Muscle of leg (tissue), 16 donors: ENCODE data around the gene GNL1. TPM values are rescaled to one million over a fixed set of nuclear protein-coding genes. Genes with fewer than 3 reads are reported as not detected.

ENCODE experiments used
- DNase-seq: peaks from one replicate; pipeline ENCODE4 v3.0.0; 2013
- H3K27ac ChIP-seq: one replicate; pipeline ENCODE4 v1.5.1; 2013; ENCODE audit warnings: mild to moderate bottlenecking, low read length, control low read depth
- H3K27me3 ChIP-seq: one replicate; pipeline ENCODE4 v1.6.1; 2013; ENCODE audit warnings: low read length; ENCODE audit not compliant: control insufficient read depth, insufficient read depth
- H3K36me3 ChIP-seq: one replicate; pipeline ENCODE4 v1.6.1; 2013; ENCODE audit warnings: low read length; ENCODE audit not compliant: control insufficient read depth, insufficient read depth
- H3K4me1 ChIP-seq: one replicate; pipeline ENCODE4 v1.6.1; 2013; ENCODE audit warnings: low read length; ENCODE audit not compliant: control insufficient read depth, insufficient read depth
- H3K4me3 ChIP-seq: one replicate; pipeline ENCODE4 v1.5.1; 2013; ENCODE audit warnings: low read length, control low read depth
- H3K9me3 ChIP-seq: replicated peaks from 2 replicates; pipeline ENCODE4 v1.6.1; 2013; ENCODE audit warnings: low read depth, low read length; ENCODE audit not compliant: control insufficient read depth
- WGBS: methylation state at CpG from one replicate; pipeline ENCODE4 v1.1.5; 2013; ENCODE audit warnings: missing lambda C conversion rate; ENCODE audit not compliant: insufficient coverage; 5-methylcytosine and 5-hydroxymethylcytosine counted together
- long read RNA-seq, 11 donors: transcript quantifications; one replicate each; lab custom pipeline, GENCODE V29; 2026
- polyA plus RNA-seq, 8 donors: library from polyadenylated mRNA; unstranded; fragments of 120-200 nt; gene quantifications; one replicate each; pipeline versions ENCODE4 v1.2.1 to v1.2.3, GENCODE V29; 2013; ENCODE audit warnings: inconsistent platforms in 1 of 8, low replicate concordance in 1 of 8; ENCODE audit not compliant: insufficient read length in 8 of 8, insufficient read depth in 1 of 8
- total RNA-seq: library from RNA; stranded (reverse); fragments of 120-200 nt; gene quantifications from one replicate; pipeline ENCODE4 v1.2.4, GENCODE V29; 2013

GNL1 gene, protein sequence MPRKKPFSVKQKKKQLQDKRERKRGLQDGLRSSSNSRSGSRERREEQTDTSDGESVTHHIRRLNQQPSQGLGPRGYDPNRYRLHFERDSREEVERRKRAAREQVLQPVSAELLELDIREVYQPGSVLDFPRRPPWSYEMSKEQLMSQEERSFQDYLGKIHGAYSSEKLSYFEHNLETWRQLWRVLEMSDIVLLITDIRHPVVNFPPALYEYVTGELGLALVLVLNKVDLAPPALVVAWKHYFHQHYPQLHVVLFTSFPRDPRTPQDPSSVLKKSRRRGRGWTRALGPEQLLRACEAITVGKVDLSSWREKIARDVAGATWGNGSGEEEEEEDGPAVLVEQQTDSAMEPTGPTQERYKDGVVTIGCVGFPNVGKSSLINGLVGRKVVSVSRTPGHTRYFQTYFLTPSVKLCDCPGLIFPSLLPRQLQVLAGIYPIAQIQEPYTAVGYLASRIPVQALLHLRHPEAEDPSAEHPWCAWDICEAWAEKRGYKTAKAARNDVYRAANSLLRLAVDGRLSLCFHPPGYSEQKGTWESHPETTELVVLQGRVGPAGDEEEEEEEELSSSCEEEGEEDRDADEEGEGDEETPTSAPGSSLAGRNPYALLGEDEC
- total RNA-seq: 38.0 TPM
- 10 to 100 TPM; 53.6 to 80.4 (median 60.2) TPM for polyA plus RNA-seq
- long read RNA-seq, donor 1, full-length matches to known transcripts: 4 of 4 reads
- long read RNA-seq, donor 1, partial matches to known transcripts: 0 of 4 reads
- long read RNA-seq, donor 1, other reads (novel, unspliced or antisense): 0 of 4 reads
- long read RNA-seq, donor 2: 0 reads
- long read RNA-seq, donor 3, full-length matches to known transcripts: 8 of 13 reads
- long read RNA-seq, donor 3, partial matches to known transcripts: 5 of 13 reads
- long read RNA-seq, donor 3, other reads (novel, unspliced or antisense): 0 of 13 reads
- long read RNA-seq, donor 4, full-length matches to known transcripts: 6 of 6 reads
- long read RNA-seq, donor 4, partial matches to known transcripts: 0 of 6 reads
- long read RNA-seq, donor 4, other reads (novel, unspliced or antisense): 0 of 6 reads
- long read RNA-seq, donor 5, full-length matches to known transcripts: 14 of 34 reads
- long read RNA-seq, donor 5, partial matches to known transcripts: 20 of 34 reads
- long read RNA-seq, donor 5, other reads (novel, unspliced or antisense): 0 of 34 reads
- long read RNA-seq, donor 6, full-length matches to known transcripts: 5 of 15 reads
- long read RNA-seq, donor 6, partial matches to known transcripts: 0 of 15 reads
- long read RNA-seq, donor 6, other reads (novel, unspliced or antisense): 10 of 15 reads
- long read RNA-seq, donor 7, full-length matches to known transcripts: 6 of 6 reads
- long read RNA-seq, donor 7, partial matches to known transcripts: 0 of 6 reads
- long read RNA-seq, donor 7, other reads (novel, unspliced or antisense): 0 of 6 reads
- long read RNA-seq, donor 8, full-length matches to known transcripts: 3 of 9 reads
- long read RNA-seq, donor 8, partial matches to known transcripts: 6 of 9 reads
- long read RNA-seq, donor 8, other reads (novel, unspliced or antisense): 0 of 9 reads
- long read RNA-seq, donor 9, partial matches to known transcripts: 0 of 3 reads
- long read RNA-seq, donor 9, other reads (novel, unspliced or antisense): 0 of 3 reads
- long read RNA-seq, donor 10, full-length matches to known transcripts: 3 of 10 reads
- long read RNA-seq, donor 10, partial matches to known transcripts: 7 of 10 reads
- long read RNA-seq, donor 10, other reads (novel, unspliced or antisense): 0 of 10 reads
- long read RNA-seq, donor 11, full-length matches to known transcripts: 5 of 5 reads
- long read RNA-seq, donor 11, partial matches to known transcripts: 0 of 5 reads
- long read RNA-seq, donor 11, other reads (novel, unspliced or antisense): 0 of 5 reads

DNA sequence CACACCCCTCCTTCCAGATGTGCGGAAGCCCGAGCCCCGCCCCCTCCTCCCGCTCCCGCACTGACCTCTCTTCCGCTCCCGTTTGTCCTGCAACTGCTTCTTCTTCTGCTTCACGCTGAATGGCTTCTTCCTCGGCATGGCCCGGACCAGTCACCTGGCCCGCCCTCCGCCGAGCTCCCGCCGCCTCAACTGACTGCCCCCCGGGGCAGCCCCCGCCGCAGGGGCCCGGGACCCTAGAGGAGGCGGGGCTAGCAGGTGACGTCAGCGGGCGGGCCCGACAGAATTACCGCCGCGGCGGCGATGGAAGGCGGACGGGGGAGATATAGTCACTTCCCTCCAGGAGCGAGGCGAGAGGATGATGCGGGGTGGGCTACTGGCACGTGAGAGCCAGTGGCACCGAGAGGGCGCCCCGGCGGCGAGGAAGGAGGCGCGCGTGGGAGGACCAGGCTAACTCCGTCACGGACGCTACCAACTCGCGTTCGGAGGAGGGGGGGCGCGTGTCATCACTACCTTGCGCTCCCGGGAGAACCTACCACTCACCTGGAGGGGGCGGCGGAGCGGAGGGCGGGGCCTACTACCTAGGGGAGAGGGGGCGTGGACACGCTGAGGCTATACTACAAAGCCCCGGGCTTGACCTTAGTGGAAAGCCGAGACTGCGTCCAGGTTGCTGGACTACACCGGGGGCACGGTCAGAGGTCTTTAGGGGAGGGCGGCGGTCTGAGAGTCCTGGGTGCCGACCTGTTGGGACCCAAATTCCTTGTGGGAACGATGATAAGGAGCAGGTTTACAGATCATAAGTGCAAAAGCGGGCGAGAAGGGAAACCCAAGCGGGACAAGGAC is at the start of gene GNL1:
Gene GNL1 (minus strand): TSS at position 424 of the 840 bp plus-strand sequence. CDS start 286 bp downstream, at position 138.
- Histone ChIP-seq H3K4me3 (peak within 1 kb of the TSS; percentile 99), H3K4me1 (peaks cover 22% of the 10 kb centered on the region), H3K36me3 (peaks cover 31% of the 10 kb centered on the region), H3K27me3 (no peaks in the 10 kb centered on the region), H3K9me3 (no peaks in the 10 kb centered on the region), H3K27ac (peak within 1 kb of the TSS; percentile 99)
- DNase-seq: peak; percentile 95
- under 1% methylated on average over 70 of the region's 71 CpGs for WGBS

DNA sequence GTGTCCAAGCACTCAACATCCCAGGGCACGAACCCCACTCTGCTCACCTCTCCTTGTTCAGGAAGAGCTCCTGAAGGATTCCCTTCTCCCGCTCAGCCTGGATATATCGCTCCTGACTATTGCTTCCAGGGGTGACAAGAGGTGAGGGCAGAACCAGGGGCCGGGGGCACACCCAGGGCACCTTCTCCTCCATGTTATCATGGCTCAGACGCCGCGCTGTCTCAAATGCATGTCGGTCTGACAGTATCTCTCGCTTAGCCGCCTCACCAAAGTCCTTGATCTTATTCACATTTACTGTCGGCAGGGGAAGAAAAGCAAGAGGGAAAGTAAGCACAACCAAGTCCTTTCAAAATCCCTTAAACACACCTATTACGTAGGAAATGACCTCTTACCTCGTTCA is 47.7 kb upstream of the GNL1 start:
- H3K36me3 ChIP-seq: peaks cover 77% of the 10 kb centered on the region
- no peak overlapping the region for H3K27ac ChIP-seq
- no peak for DNase-seq
- no peaks in the 10 kb centered on the region for H3K4me1 ChIP-seq
- no peaks in the 10 kb centered on the region for H3K27me3 ChIP-seq
- WGBS: 96% methylated on average over 4 of the region's 13 CpGs
- H3K4me3 ChIP-seq: no peak overlapping the region
- no peaks in the 10 kb centered on the region for H3K9me3 ChIP-seq

DNA sequence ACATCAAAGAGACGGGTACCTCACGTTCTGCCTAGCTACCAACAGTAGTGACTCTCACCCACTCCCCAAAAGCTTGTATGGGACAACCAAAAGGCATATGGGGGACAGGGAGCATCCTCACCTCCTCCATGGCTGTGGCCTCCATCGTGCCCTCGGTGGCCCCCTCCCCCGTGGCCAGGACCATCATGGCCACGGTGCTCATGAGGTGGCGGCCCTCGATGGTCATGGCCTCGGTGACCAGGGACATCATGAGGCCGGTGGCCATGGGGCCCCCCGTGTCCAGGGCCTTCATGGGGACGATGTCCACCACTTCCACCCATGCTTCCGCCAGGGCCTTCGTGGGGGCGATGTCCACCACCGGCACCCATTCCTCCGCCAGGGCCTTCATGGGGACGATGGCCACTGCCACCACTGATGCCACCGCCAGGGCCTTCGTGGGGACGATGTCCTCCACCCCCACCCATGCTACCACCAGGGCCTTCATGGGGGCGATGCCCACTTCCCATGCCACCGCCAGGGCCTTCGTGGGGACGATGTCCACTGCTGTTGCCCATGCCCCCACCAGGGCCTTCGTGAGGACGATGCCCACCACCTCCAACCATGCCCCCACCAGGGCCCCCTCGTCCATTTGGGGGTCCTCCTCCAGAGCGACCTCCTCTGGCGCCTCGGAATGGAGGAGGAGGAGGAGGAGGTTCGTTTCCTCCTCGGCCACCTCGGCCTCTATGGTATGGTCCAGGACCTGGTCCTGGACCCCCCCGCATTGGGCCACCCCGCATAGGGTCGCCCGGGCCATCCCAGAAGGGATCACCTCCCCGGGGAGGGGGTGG is 45.7 kb upstream of the GNL1 start:
- Histone ChIP-seq H3K9me3 (no peaks in the 10 kb centered on the region), H3K36me3 (peaks cover 63% of the 10 kb centered on the region)
- 92% methylated on average over 19 of the region's 39 CpGs for WGBS

DNA sequence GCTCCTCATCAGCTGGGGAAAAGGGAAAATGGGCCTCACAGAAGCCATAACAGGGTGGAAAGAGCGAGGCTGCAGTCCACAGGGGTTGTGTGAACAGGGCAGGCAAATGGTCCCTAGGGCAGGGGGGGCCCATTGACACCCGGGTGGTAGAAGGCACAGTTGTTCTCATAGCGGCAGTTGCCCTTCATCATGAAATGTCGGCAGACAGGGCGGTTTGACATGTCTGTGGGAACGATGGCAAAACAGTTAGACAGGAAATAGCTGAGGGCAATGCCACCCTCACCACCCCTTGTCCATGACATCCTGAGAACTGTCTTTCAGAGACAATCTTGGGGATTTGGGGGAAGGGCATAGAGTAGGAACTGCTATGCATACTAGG is 45.1 kb upstream of the GNL1 start:
- Histone ChIP-seq H3K4me3 (no peak overlapping the region), H3K9me3 (no peaks in the 10 kb centered on the region), H3K4me1 (no peaks in the 10 kb centered on the region), H3K27ac (no peak overlapping the region), H3K27me3 (no peaks in the 10 kb centered on the region), H3K36me3 (peaks cover 60% of the 10 kb centered on the region)
- DNase-seq: peak; percentile 25
- 78% methylated on average over 2 of the region's 6 CpGs for WGBS

More for the DNA sequence above, 45.7 kb upstream of the GNL1 start:
- peak; percentile 25 for DNase-seq
- no peaks in the 10 kb centered on the region for H3K27me3 ChIP-seq
- H3K4me3 ChIP-seq: no peak overlapping the region
- no peak overlapping the region for H3K27ac ChIP-seq
- no peaks in the 10 kb centered on the region for H3K4me1 ChIP-seq

DNA sequence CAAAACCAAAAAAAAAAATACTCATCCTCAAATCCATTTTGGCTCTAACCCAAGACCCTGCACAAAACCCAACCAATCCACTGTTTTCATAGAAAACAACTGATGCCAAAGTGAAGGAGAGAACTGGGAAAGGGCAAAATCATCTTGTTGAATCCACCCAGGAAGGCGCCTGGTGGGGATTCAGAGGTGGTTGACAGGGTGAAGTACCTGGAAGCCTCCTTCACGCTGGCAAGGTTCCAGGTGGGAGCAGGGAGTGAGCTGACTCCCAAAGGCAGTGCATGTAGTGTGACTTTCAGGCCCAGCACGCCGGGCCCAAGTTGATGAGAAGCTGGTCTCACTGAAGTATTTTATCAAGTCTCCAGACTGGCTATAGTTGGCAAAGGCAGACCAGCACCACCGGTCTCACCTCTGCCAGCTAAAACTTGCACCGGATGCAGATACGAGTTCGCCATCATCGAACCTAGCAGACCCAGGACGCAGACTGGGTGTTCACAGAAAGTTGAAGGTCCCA is 44.2 kb upstream of the GNL1 start:
- no peaks in the 10 kb centered on the region for H3K4me1 ChIP-seq
- no peaks in the 10 kb centered on the region for H3K9me3 ChIP-seq
- WGBS: 75% methylated on average over 10 of the region's 10 CpGs
- H3K27me3 ChIP-seq: no peaks in the 10 kb centered on the region
- H3K4me3 ChIP-seq: no peak overlapping the region
- peaks cover 52% of the 10 kb centered on the region for H3K36me3 ChIP-seq
- H3K27ac ChIP-seq: no peak overlapping the region
- peak; percentile 52 for DNase-seq

DNA sequence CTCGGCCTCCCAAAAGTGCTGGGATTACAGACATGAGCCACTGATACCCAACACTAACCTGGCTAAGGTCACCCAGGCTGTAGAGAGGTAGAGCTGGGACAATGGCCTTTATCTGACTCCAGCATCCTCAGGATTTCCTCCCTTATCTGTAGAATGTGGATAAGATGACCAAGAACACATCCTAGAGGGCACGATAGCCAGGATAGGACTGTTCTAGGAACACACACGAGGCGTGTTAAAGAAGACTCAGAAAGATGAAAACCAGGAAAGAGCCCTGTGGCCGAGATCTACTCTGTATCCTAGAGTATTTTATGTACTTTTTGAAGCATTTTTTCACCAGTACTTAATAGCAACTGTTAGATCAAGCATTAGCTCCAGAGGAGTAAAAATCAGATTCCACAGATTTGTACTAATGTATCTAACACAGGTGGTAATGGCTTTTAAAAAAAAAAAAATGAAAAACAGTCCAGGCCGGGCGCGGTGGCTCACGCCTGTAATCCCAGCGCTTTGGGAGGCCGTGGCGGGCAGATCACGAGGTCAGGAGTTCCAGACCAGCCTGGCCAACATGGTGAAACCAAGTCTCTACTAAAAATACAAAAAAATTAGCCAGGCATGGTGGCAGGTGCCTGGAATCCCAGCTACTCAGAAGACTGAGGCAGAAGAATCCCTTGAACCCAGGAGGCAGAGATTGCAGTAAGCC is 43.5 kb upstream of the GNL1 start:
- no peaks in the 10 kb centered on the region for H3K27me3 ChIP-seq
- peaks cover 45% of the 10 kb centered on the region for H3K36me3 ChIP-seq

DNA sequence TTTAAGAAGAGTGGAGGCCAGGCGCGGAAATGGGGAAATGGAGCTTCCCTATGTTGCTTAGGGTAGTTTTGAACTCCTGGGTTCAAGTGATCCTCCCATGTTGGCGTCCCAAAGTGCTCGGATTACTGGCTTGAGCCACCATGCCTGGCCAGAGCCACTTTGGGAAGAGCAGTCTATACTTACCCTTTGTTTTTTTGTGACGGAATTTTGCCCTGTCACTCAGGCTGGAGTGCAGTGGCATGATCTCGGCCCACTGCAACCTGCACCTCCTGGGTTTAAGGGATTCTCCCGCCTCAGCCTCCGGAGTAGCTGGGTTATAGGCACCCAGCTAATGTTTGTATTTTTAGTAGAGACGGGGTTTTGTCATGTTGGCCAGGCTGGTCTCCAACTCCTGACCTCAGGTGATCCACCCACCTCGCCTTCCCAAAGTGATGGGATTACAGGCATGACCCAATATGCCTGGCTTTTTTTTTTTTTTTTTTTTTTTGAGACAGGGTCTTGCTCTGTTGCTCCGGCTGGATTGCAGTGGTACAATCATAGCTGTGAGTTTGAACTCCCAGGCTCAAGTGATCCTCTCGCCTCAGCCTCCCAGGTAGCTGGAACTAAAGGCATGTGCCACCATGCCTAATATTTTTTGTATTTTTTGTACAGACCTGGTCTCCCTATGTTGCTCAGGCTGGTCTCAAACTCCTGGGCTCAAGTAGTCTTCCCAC is 42.8 kb upstream of the GNL1 start:
- DNase-seq: no peak
- H3K27me3 ChIP-seq: no peaks in the 10 kb centered on the region
- H3K27ac ChIP-seq: no peak overlapping the region
- WGBS: 83% methylated on average over 8 of the region's 12 CpGs
- no peaks in the 10 kb centered on the region for H3K4me1 ChIP-seq
- H3K9me3 ChIP-seq: no peaks in the 10 kb centered on the region
- no peak overlapping the region for H3K4me3 ChIP-seq
- peaks cover 38% of the 10 kb centered on the region for H3K36me3 ChIP-seq

More for the DNA sequence above, 43.5 kb upstream of the GNL1 start:
- WGBS: 98% methylated on average over 11 of the region's 13 CpGs
- DNase-seq: no peak
- H3K9me3 ChIP-seq: no peaks in the 10 kb centered on the region
- no peak overlapping the region for H3K27ac ChIP-seq
- H3K4me1 ChIP-seq: no peaks in the 10 kb centered on the region
- H3K4me3 ChIP-seq: no peak overlapping the region
